Keratinocyte (primary cell): ENCODE measurements around the gene ASPHD2. TPM values are rescaled to one million over a fixed set of nuclear protein-coding genes. Genes with fewer than 3 reads are reported as not detected.

Source experiments
- DNase-seq: peaks from one replicate; pipeline ENCODE4 v3.0.0-alpha.2; 2011; ENCODE audit warnings: low read depth, missing footprints, low spot score
- FAIRE-seq: peaks from 2 replicates; lab custom pipeline; 2011; peaks lifted over from hg19 to GRCh38; lab: Jason Lieb, UNC
- H2AFZ ChIP-seq: 2 replicates; pipeline ENCODE4 v1.6.0; 2012; ENCODE audit warnings: low read length, control low read depth, inconsistent platforms; ENCODE audit not compliant: control insufficient read depth
- H3K27ac ChIP-seq: 2 replicates; pipeline ENCODE4 v1.5.1; 2011; ENCODE audit warnings: low read length; ENCODE audit not compliant: control insufficient read depth, insufficient read depth
- H3K27me3 ChIP-seq: 3 replicates; pipeline ENCODE4 v1.6.0; 2011; ENCODE audit warnings: low read length; ENCODE audit not compliant: control insufficient read depth, insufficient read depth; ENCODE audit errors: extremely low read depth
- H3K36me3 ChIP-seq, 2 experiments: 2 replicates in 1 of 2; 3 replicates in 1 of 2; pipeline ENCODE4 v1.5.1; 2011; ENCODE audit warnings: low read length in 2 of 2, mild to moderate bottlenecking in 1 of 2; ENCODE audit not compliant: control insufficient read depth in 2 of 2, insufficient read depth in 2 of 2; ENCODE audit errors: extremely low read depth in 1 of 2
- H3K4me1 ChIP-seq: 3 replicates; pipeline ENCODE4 v1.5.1; 2011; ENCODE audit warnings: low read length; ENCODE audit not compliant: control insufficient read depth, insufficient read depth; ENCODE audit errors: extremely low read depth
- H3K4me2 ChIP-seq: 3 replicates; pipeline ENCODE4 v1.6.0; 2011; ENCODE audit warnings: low read depth, low read length; ENCODE audit not compliant: control insufficient read depth, insufficient read depth; ENCODE audit errors: extremely low read depth
- H3K4me3 ChIP-seq, 3 experiments: fragments of 200-600 bp in 1 of 3; sonication (generic) in 1 of 3; 2 replicates in 2 of 3; 3 replicates in 1 of 3; pipeline ENCODE4 v1.5.1; 2011 to 2016; ENCODE audit warnings: low read length in 3 of 3, mild to moderate bottlenecking in 3 of 3, control low read depth in 2 of 3, inconsistent platforms in 1 of 3, low read depth in 1 of 3, mixed read lengths in 1 of 3, mixed run types in 1 of 3, moderate library complexity in 1 of 3; ENCODE audit not compliant: control insufficient read depth in 2 of 3, insufficient read depth in 2 of 3; ENCODE audit errors: extremely low read depth in 1 of 3
- H3K79me2 ChIP-seq: 2 replicates; pipeline ENCODE4 v1.6.0; 2012; ENCODE audit warnings: low read length; ENCODE audit not compliant: control insufficient read depth, insufficient read depth
- H3K9ac ChIP-seq: 3 replicates; pipeline ENCODE4 v1.6.0; 2011; ENCODE audit warnings: low read length; ENCODE audit not compliant: control insufficient read depth, insufficient read depth; ENCODE audit errors: extremely low read depth
- H3K9me1 ChIP-seq: 3 replicates; pipeline ENCODE4 v1.6.0; 2011; ENCODE audit warnings: low read length; ENCODE audit not compliant: control insufficient read depth, insufficient read depth; ENCODE audit errors: extremely low read depth
- H3K9me3 ChIP-seq: 2 replicates; pipeline ENCODE4 v1.5.1; 2012; ENCODE audit warnings: low read depth, low read length; ENCODE audit not compliant: control insufficient read depth
- H4K20me1 ChIP-seq: 3 replicates; pipeline ENCODE4 v1.6.0; 2011; ENCODE audit warnings: low read length; ENCODE audit not compliant: control insufficient read depth, insufficient read depth; ENCODE audit errors: extremely low read depth
- EZH2 ChIP-seq: IDR thresholded peaks from one replicate; pipeline ENCODE4 v1.6.1; 2012; ENCODE audit warnings: inconsistent platforms, mild to moderate bottlenecking, low read length, moderate library complexity
- dilution Hi-C: fragments of 300-500 bp; cut with MboI; formaldehyde crosslinking; loops from one replicate; pipeline ENCODE4 v1.7.0; 2020; ENCODE audit warnings: low sequenced_read_pairs; ENCODE audit not compliant: extremely low pct_ligation_motif_present
- polyA plus RNA-seq, 5 experiments: library from polyadenylated mRNA; depleted of rRNA in 3 of 5; stranded (reverse) in 3 of 5; stranded (forward) in 1 of 5; unstranded in 1 of 5; fragments of >200 nt; gene quantifications; 1 replicate in 1 of 5; 2 replicates in 3 of 5; 3 replicates in 1 of 5; pipeline versions ENCODE4 v1.2.1 to v1.2.3, GENCODE V29; 2011 to 2012; ENCODE audit warnings: missing spikeins in 2 of 5, low read depth in 1 of 5, low replicate concordance in 1 of 5
- TF ChIP-seq, protein P1 (sequence below), 3 experiments: IDR thresholded peaks in 1 of 3; conservative IDR thresholded peaks in 1 of 3; optimal IDR thresholded peaks in 1 of 3; 2 replicates in 2 of 3; 3 replicates in 1 of 3; pipeline versions ENCODE3 to v1.5.1; 2011; ENCODE audit warnings: low read length in 3 of 3, mild to moderate bottlenecking in 3 of 3, moderate library complexity in 2 of 3, control low read depth in 1 of 3, inconsistent platforms in 1 of 3; ENCODE audit not compliant: insufficient read depth in 2 of 3; ENCODE audit errors: extremely low read depth in 1 of 3

Gene ASPHD2
- polyA plus RNA-seq, 1 donor (not counting 4 experiments of a cell fraction or from before 2014, with no cell fraction given), result 3.5 TPM

DNA sequence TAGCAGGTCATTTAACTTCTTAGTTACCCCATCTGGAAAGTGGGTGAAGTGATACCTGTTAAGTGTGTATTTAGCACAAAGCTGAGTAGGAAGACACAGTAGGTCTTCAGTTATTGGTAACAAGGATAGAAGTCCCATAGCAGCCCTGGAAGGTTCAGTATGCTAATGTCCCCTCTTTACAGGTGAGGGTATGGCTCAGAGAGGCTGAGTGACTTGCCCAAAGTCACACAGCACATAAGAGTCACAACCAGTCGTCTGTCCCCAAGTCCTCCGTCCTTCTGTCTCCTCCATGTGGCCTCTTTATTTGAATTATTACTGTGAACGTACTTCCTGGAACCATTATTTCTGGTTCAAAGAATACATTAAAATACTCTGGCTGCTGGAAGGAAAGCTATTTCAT lies 10.5 kb downstream of the ASPHD2 start:
- Histone ChIP-seq H3K79me2 (peaks cover 6% of the 10 kb centered on the region), H4K20me1 (no peaks in the 10 kb centered on the region), H2AFZ (no peak overlapping the region), H3K9ac (no peak overlapping the region), H3K27me3 (no peaks in the 10 kb centered on the region), H3K9me3 (no peaks in the 10 kb centered on the region), H3K36me3 (peaks cover 0 to 2% of the 10 kb centered on the region in 2 experiments), H3K27ac (no peak overlapping the region), H3K4me1 (peaks cover 3% of the 10 kb centered on the region), H3K4me3 (no peak overlapping the region), H3K4me2 (no peak overlapping the region), H3K9me1 (peaks cover 2% of the 10 kb centered on the region)
- no peak for TF ChIP-seq EZH2
- TF ChIP-seq, protein P1, sequence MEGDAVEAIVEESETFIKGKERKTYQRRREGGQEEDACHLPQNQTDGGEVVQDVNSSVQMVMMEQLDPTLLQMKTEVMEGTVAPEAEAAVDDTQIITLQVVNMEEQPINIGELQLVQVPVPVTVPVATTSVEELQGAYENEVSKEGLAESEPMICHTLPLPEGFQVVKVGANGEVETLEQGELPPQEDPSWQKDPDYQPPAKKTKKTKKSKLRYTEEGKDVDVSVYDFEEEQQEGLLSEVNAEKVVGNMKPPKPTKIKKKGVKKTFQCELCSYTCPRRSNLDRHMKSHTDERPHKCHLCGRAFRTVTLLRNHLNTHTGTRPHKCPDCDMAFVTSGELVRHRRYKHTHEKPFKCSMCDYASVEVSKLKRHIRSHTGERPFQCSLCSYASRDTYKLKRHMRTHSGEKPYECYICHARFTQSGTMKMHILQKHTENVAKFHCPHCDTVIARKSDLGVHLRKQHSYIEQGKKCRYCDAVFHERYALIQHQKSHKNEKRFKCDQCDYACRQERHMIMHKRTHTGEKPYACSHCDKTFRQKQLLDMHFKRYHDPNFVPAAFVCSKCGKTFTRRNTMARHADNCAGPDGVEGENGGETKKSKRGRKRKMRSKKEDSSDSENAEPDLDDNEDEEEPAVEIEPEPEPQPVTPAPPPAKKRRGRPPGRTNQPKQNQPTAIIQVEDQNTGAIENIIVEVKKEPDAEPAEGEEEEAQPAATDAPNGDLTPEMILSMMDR (optimal IDR thresholded peaks at IDR 0.05 in 1 of 3, IDR thresholded peaks at IDR 0.05 in 1 of 3, conservative IDR thresholded peaks at IDR 0.05 in 1 of 3; ENCODE audit: extremely low read depth in 1 of 3, insufficient read depth in 2 of 3, low read length in 3 of 3), result no peak
- DNase-seq (no peak), FAIRE-seq (no peak)
- dilution Hi-C loops, result no loop called here

DNA sequence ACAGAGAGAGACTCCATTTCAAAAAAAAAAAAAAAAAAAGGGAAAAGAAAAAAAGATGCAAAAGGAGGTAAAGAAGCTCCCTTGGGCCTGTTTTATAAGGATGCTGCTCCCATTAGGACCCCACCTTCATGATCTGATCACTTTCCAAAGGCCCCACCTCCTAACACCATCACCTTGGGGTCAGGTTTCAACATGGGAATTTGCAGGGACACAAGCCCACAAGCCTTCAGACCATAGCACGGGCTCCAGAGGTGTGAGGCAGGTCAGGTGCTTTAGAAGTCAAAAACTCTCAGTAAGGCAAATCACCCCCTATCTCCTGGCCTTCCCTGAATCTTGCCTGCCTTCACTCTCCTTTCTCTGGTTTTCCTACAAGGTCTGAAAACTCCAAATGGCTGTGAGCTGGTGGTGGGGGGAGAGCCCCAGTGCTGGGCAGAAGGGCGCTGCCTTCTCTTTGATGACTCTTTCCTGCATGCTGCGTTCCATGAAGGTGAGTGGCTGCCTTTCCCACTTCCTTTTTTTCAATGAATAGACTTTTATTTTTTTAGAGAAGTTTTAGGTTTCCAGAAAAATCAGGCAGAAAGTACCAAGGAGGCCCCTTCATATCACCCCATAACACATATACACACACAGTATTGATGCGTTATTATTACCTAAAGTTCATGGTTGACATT lies 13.2 kb downstream of the ASPHD2 start:
- TF ChIP-seq, protein P1 (optimal IDR thresholded peaks at IDR 0.05 in 1 of 3, IDR thresholded peaks at IDR 0.05 in 1 of 3, conservative IDR thresholded peaks at IDR 0.05 in 1 of 3; ENCODE audit: extremely low read depth in 1 of 3, insufficient read depth in 2 of 3, low read length in 3 of 3), result no peak
- TF ChIP-seq EZH2, result no peak
- Histone ChIP-seq H4K20me1 (no peaks in the 10 kb centered on the region), H3K9me1 (peaks cover 2% of the 10 kb centered on the region), H3K36me3 (no peaks in the 10 kb centered on the region), H3K79me2 (peaks cover 6% of the 10 kb centered on the region), H3K4me1 (peaks cover 3% of the 10 kb centered on the region), H3K4me2 (no peak overlapping the region), H3K4me3 (no peak overlapping the region), H3K9ac (no peak overlapping the region), H3K27me3 (no peaks in the 10 kb centered on the region), H3K27ac (no peak overlapping the region), H3K9me3 (no peaks in the 10 kb centered on the region), H2AFZ (no peak overlapping the region)
- DNase-seq (no peak), FAIRE-seq (no peak)
- dilution Hi-C loops, result no loop called here
